ENCODE measurements around the gene EML4. TPM values are rescaled to one million over a fixed set of nuclear protein-coding genes. Genes with fewer than 3 reads are reported as not detected.

EML4 gene
- total and polyA plus RNA-seq, 2 of the 13 experiments (the other 11 are each of a cell fraction or from before 2014, with no cell fraction given) = 243 to 476 TPM

GRCh38 chr2:42170619-42171395, 1.7 kb downstream of the EML4 start:
- H3K27ac ChIP-seq (ENCODE audit: extremely low read length, insufficient read depth, low read length) = peak overlapping the region; percentile 78
- ChIA-PET CTCF (ENCODE audit: low intra/inter-chr PET ratio, low total read pairs) (interaction anchor here (0.8 kb wide), 1 partner anchor 75 kb away, joined by 5 read pairs; no protein-coding TSS in a partner anchor), POLR2A (interaction anchor here (0.8 to 3.4 kb wide), 15 partner anchors 11 to 79 kb away, joined by 3 to 18 read pairs (median 6); no protein-coding TSS in a partner anchor)
- no peaks in the 10 kb centered on the region; a peak in 1 of 5 replicates for H3K27me3 ChIP-seq (ENCODE audit: control insufficient read depth in 1 of 2, insufficient read depth in 2 of 2, low read length in 2 of 2)
- H3K9ac ChIP-seq (ENCODE audit: insufficient read depth, low read depth, low read length) = peak overlapping the region; percentile 94
- in situ Hi-C loops (cut with HindIII; ENCODE audit: extremely low pct_ligation_motif_present, low pct_unique_long_range_greater_than_20kb) (loop anchor here (5.0 kb wide), 2 partner anchors 39 to 74 kb away; no protein-coding TSS in a partner anchor), intact Hi-C loops (cut with micrococcal nuclease; ENCODE audit: unreplicated experiment) (loop anchor here (2.0 to 5.0 kb wide), 2 partner anchors 34 to 66 kb away; no protein-coding TSS in a partner anchor)
- H3K4me1 ChIP-seq (ENCODE audit: insufficient read depth, low read length) = peaks cover 45% of the 10 kb centered on the region
- H4K20me1 ChIP-seq (ENCODE audit: insufficient read depth, low read length) = peaks cover 30% of the 10 kb centered on the region
- BruUV-seq (replicated peaks) = no TSS peak
- WGBS (ENCODE audit: low lambda C conversion rate) = under 1% methylated on average over 9 of the region's 9 CpGs
- no peak for FAIRE-seq
- H3K79me2 ChIP-seq (ENCODE audit: insufficient read depth, low read length) = peaks cover 73% of the 10 kb centered on the region
- H3K4me2 ChIP-seq (ENCODE audit: low read depth, low read length) = peak overlapping the region; percentile 95
- no peak for ATAC-seq
- H2AFZ ChIP-seq (ENCODE audit: low read length) = no peak overlapping the region
- H3K36me3 ChIP-seq (replicated peaks in 1 of 2; ENCODE audit: control insufficient read depth in 1 of 2, insufficient read depth in 2 of 2, low read length in 2 of 2) = peaks cover 1 to 25% of the 10 kb centered on the region in 2 experiments; a peak in 4 of 5 replicates
- peak overlapping the region; percentile 95 to 98 (median 95) for H3K4me3 ChIP-seq (replicated peaks in 1 of 3; ENCODE audit: insufficient read depth in 1 of 3, low read depth in 2 of 3, low read length in 3 of 3)
- DNase-seq (ENCODE audit: low spot score) = no peak
- H3K9me3 ChIP-seq (ENCODE audit: low read length) = no peaks in the 10 kb centered on the region
- no peak for TF ChIP-seq PRMT3 (CRISPR knock-in tag; IDR thresholded peaks at IDR 0.05; ENCODE audit: borderline replicate concordance, low read depth)
- no peak for TF ChIP-seq ZNF766 (CRISPR knock-in tag; IDR thresholded peaks at IDR 0.05; ENCODE audit: borderline replicate concordance)
- no peak for TF ChIP-seq RAD21 (CRISPR knock-in tag; IDR thresholded peaks at IDR 0.05)
- TF ChIP-seq HIVEP1 (CRISPR knock-in tag; IDR thresholded peaks at IDR 0.05) = no peak
- TF ChIP-seq ZNF460 (CRISPR knock-in tag; IDR thresholded peaks at IDR 0.05; ENCODE audit: borderline replicate concordance) = no peak
- no peak for TF ChIP-seq ZMYM3 (CRISPR knock-in tag; IDR thresholded peaks at IDR 0.05)
- TF ChIP-seq NFYC (CRISPR knock-in tag; IDR thresholded peaks at IDR 0.05) = 0 out of 2 replicates have a peak, but pooled peaks have one; percentile 9
- no peak for TF ChIP-seq CREB1 (IDR thresholded peaks at IDR 0.05)
- peak; percentile 45; the same call in 1 of the 2 replicates for TF ChIP-seq CREB1 (CRISPR knock-in tag; IDR thresholded peaks at IDR 0.05)
- TF ChIP-seq SIN3A (IDR thresholded peaks at IDR 0.05; ENCODE audit: borderline replicate concordance, low read depth, low read length) = peak; percentile 15; the same call in 1 of the 2 replicates
- TF ChIP-seq ZNF816 (CRISPR knock-in tag; IDR thresholded peaks at IDR 0.05; ENCODE audit: borderline replicate concordance) = 0 out of 2 replicates have a peak, but pooled peaks have one; percentile 8
- no peak for TF ChIP-seq PRDM15 (CRISPR knock-in tag; IDR thresholded peaks at IDR 0.05)
- 0 out of 2 replicates have a peak, but pooled peaks have one; percentile 59 for TF ChIP-seq SETDB1 (CRISPR knock-in tag; IDR thresholded peaks at IDR 0.05; ENCODE audit: borderline replicate concordance)
- TF ChIP-seq ELF4 (CRISPR knock-in tag; IDR thresholded peaks at IDR 0.05; ENCODE audit: borderline replicate concordance) = peak; percentile 23; the same call in 1 of the 2 replicates
- TF ChIP-seq, protein P1, sequence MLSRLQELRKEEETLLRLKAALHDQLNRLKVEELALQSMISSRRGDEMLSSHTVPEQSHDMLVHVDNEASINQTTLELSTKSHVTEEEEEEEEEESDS (CRISPR knock-in tag; IDR thresholded peaks at IDR 0.05; ENCODE audit: borderline replicate concordance) = no peak
- TF ChIP-seq SALL2 (CRISPR knock-in tag; IDR thresholded peaks at IDR 0.05) = no peak
- no peak for TF ChIP-seq NAIF1 (CRISPR knock-in tag; IDR thresholded peaks at IDR 0.05; ENCODE audit: borderline replicate concordance)
- TF ChIP-seq RBM22 (optimal IDR thresholded peaks at IDR 0.05; ENCODE audit: low read length) = peak; percentile 67
- TF ChIP-seq KAT7 (CRISPR knock-in tag; IDR thresholded peaks at IDR 0.05; ENCODE audit: borderline replicate concordance) = peak; percentile 60
- no peak for TF ChIP-seq PPARG (CRISPR knock-in tag; conservative IDR thresholded peaks at IDR 0.05)

Measured in HepG2 (cell line).